C4-2B (cell line): ENCODE data around the gene FOXP3.

Experiments
- ZFX ChIP-seq: fragments of 450-650 bp; IDR thresholded peaks from 2 replicates; pipeline ENCODE4 v1.6.1; 2017
- TF ChIP-seq, protein P1 (sequence below): fragments of 450-650 bp; conservative IDR thresholded peaks from 2 replicates; pipeline ENCODE4 v1.5.1; 2017; ENCODE audit warnings: mild to moderate bottlenecking

DNA sequence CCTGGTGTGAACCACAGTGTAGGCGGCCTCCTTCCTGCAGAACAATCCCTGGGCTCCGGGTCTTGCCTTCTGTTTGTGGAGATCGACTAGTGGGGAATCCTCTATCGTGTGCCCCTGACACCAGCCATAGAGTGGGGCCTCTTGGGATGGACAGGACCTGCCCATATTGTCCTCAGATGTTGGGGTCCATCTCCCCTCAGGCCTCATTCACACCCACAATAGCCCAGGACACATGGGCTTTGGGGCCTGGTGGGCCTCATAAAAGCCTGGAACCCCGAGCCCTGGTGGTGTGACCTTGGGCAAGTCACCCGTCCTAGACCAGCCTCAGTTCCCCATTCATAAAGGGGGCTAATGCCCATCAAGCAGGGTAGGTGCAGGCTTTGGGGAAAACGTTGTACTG is 25.7 kb upstream of the FOXP3 start:
- TF ChIP-seq, protein P1, sequence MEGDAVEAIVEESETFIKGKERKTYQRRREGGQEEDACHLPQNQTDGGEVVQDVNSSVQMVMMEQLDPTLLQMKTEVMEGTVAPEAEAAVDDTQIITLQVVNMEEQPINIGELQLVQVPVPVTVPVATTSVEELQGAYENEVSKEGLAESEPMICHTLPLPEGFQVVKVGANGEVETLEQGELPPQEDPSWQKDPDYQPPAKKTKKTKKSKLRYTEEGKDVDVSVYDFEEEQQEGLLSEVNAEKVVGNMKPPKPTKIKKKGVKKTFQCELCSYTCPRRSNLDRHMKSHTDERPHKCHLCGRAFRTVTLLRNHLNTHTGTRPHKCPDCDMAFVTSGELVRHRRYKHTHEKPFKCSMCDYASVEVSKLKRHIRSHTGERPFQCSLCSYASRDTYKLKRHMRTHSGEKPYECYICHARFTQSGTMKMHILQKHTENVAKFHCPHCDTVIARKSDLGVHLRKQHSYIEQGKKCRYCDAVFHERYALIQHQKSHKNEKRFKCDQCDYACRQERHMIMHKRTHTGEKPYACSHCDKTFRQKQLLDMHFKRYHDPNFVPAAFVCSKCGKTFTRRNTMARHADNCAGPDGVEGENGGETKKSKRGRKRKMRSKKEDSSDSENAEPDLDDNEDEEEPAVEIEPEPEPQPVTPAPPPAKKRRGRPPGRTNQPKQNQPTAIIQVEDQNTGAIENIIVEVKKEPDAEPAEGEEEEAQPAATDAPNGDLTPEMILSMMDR, result no peak
- TF ChIP-seq ZFX, result no peak
